Osteocyte (in vitro differentiated cells): ENCODE results near the gene OPCML. TPM values are rescaled to one million over a fixed set of nuclear protein-coding genes. Genes with fewer than 3 reads are reported as not detected.

Experiments
- DNase-seq: peaks from one replicate; pipeline ENCODE4 v3.0.0; 2021; ENCODE audit warnings: mixed read lengths; ENCODE audit not compliant: unreplicated experiment; ENCODE audit errors: extremely low spot score
- H3K27ac Mint-ChIP-seq: one replicate; pipeline ENCODE4 v1.8.0; 2021; ENCODE audit warnings: mild to moderate bottlenecking, mixed read lengths; ENCODE audit not compliant: unreplicated experiment
- H3K27me3 Mint-ChIP-seq: one replicate; pipeline ENCODE4 v1.8.0; 2021; ENCODE audit warnings: mixed read lengths; ENCODE audit not compliant: unreplicated experiment
- H3K36me3 Mint-ChIP-seq: one replicate; pipeline ENCODE4 v1.8.0; 2021; ENCODE audit warnings: mixed read lengths; ENCODE audit not compliant: unreplicated experiment
- H3K4me1 Mint-ChIP-seq: one replicate; pipeline ENCODE4 v1.8.0; 2021; ENCODE audit warnings: mixed read lengths; ENCODE audit not compliant: unreplicated experiment
- H3K4me3 Mint-ChIP-seq: one replicate; pipeline ENCODE4 v1.8.0; 2021; ENCODE audit warnings: mild to moderate bottlenecking, moderate library complexity, mixed read lengths; ENCODE audit not compliant: unreplicated experiment
- H3K9me3 Mint-ChIP-seq: one replicate; pipeline ENCODE4 v1.8.0; 2021; ENCODE audit warnings: mixed read lengths; ENCODE audit not compliant: unreplicated experiment
- total RNA-seq: library from RNA; stranded (reverse); gene quantifications from 2 replicates; pipeline ENCODE4 v1.2.1, GENCODE V29; 2021
- TF ChIP-seq, protein P1 (sequence below): fragments of 200-600 bp; sonication (generic); IDR thresholded peaks from 2 replicates; pipeline ENCODE4 v1.5.0; 2021; ENCODE audit warnings: antibody characterized with exemption, mild to moderate bottlenecking, moderate library complexity

OPCML gene
- total RNA-seq, 1 donor from 2014 or later: 0.11 TPM

DNA sequence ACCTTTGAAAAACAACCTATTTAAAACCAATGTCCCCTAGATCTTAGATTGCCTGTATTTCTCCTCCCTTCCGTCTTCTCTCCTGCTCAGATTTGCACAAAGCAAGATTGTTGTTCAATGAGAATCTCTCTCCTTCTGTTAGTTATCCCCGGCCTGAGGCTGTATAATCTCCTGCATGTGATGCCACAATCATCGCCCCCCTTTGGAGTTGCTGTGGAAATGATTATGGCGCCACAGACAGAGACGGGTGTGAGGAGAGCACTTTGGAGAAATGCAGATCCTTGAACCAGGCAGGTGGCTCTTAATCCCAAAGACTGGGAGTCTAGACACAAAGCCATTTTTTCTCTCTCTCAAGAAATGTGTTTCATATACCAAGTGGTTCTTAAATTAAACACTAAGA is 941.3 kb downstream of the OPCML start:
- no peak for DNase-seq
- Mint-ChIP-seq H3K4me1 (no peaks in the 10 kb centered on the region), H3K27me3 (no peaks in the 10 kb centered on the region), H3K27ac (no peak overlapping the region), H3K9me3 (no peaks in the 10 kb centered on the region), H3K36me3 (no peaks in the 10 kb centered on the region), H3K4me3 (no peak overlapping the region)
- TF ChIP-seq, protein P1, sequence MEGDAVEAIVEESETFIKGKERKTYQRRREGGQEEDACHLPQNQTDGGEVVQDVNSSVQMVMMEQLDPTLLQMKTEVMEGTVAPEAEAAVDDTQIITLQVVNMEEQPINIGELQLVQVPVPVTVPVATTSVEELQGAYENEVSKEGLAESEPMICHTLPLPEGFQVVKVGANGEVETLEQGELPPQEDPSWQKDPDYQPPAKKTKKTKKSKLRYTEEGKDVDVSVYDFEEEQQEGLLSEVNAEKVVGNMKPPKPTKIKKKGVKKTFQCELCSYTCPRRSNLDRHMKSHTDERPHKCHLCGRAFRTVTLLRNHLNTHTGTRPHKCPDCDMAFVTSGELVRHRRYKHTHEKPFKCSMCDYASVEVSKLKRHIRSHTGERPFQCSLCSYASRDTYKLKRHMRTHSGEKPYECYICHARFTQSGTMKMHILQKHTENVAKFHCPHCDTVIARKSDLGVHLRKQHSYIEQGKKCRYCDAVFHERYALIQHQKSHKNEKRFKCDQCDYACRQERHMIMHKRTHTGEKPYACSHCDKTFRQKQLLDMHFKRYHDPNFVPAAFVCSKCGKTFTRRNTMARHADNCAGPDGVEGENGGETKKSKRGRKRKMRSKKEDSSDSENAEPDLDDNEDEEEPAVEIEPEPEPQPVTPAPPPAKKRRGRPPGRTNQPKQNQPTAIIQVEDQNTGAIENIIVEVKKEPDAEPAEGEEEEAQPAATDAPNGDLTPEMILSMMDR: no peak

DNA sequence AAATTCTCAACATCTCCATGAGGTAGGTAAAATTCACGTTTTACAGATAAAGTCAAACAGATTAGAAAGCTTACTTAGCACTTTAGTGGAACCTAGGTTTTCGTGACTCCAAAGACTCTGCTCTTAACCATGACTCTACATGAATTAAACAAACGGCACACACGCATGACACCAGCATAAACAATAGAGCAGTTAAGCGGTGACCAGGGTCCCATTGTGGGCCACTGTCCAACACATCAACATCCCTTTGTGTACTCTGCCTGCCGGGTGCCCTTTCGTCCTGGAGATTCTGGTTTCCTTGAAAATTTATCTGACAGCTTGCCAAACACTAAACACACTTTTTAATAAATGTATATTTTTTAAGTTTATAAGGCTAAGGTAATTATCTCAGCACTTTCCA is 941.7 kb downstream of the OPCML start:
- Mint-ChIP-seq H3K9me3 (no peaks in the 10 kb centered on the region), H3K27me3 (no peaks in the 10 kb centered on the region)
- no peak for DNase-seq

DNA sequence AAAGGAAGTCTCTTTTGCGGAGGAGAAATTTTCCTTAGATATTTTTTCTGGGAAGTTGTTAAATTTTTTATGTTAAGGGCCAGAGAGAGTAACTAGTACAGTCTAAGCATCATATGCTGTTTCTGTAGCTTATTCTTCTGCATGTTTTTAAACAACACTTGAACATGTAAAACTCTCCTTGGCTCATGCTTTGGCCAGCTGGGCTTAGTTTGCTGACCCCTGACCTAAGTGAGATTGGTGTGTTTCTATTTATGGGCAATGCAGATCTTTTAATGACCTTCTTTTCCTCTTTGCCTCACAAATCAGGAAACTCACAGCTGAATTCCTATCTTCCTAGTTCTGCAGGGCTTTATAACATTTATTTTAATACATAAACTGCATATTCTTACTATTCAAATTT is 942.5 kb downstream of the OPCML start:
- no peak overlapping the region for H3K27ac Mint-ChIP-seq
- no peak for DNase-seq
- H3K9me3 Mint-ChIP-seq: no peaks in the 10 kb centered on the region
- H3K4me3 Mint-ChIP-seq: no peak overlapping the region
- H3K27me3 Mint-ChIP-seq: no peaks in the 10 kb centered on the region
- H3K4me1 Mint-ChIP-seq: no peaks in the 10 kb centered on the region
- no peaks in the 10 kb centered on the region for H3K36me3 Mint-ChIP-seq
- TF ChIP-seq, protein P1: no peak

More for the DNA sequence above, 941.7 kb downstream of the OPCML start:
- H3K4me3 Mint-ChIP-seq: no peak overlapping the region
- no peaks in the 10 kb centered on the region for H3K4me1 Mint-ChIP-seq
- no peak overlapping the region for H3K27ac Mint-ChIP-seq
- TF ChIP-seq, protein P1: no peak
- H3K36me3 Mint-ChIP-seq: no peaks in the 10 kb centered on the region

DNA sequence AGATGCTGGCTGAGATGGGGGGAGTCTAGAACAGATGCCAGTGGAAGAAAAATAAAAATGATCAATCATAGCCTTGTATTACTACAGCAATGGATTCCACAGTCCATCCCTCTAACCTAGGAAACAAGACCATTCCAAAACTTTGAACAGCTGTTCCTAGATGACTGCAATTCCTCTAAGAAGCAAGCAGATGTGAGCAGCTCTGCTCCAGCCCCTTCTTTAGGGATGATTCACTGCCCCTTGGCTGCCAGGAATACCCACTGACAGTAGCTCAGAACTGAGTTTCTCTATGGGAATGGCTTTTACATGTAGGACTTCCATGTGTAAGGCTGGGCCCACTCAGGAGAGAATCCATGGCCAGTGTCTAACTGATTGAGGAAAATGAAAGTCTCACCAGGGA is 943.9 kb downstream of the OPCML start:
- Mint-ChIP-seq H3K4me3 (no peak overlapping the region), H3K4me1 (no peaks in the 10 kb centered on the region), H3K27ac (no peak overlapping the region), H3K27me3 (no peaks in the 10 kb centered on the region), H3K36me3 (no peaks in the 10 kb centered on the region), H3K9me3 (no peaks in the 10 kb centered on the region)
- TF ChIP-seq, protein P1: no peak
- DNase-seq: no peak

DNA sequence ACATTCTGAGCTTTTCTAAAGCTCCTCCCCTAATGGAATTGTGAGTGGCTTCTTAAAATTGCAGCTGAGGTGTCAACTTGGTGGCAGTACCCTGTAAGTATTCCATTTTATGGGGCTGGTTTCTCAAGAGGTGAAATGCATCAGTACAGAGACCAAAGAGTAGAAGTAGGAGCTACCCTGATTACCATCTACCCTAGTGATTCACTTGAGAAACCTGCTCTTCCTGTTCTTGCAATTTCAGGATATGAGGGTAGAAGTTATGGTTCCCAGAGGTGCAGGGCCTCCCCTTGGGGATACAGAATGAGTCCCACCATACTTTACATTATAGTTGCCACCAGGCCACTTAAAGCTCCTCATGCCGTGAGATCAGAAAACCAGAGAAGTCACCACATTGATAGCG is 944.6 kb downstream of the OPCML start:
- DNase-seq: no peak
- H3K27ac Mint-ChIP-seq: no peak overlapping the region
- H3K4me1 Mint-ChIP-seq: no peaks in the 10 kb centered on the region
- no peaks in the 10 kb centered on the region for H3K9me3 Mint-ChIP-seq
- TF ChIP-seq, protein P1: no peak
- H3K36me3 Mint-ChIP-seq: no peaks in the 10 kb centered on the region
- H3K27me3 Mint-ChIP-seq: no peaks in the 10 kb centered on the region
- no peak overlapping the region for H3K4me3 Mint-ChIP-seq
